ENCODE results near the gene UPB1.
"Not testable (repeated sequence)": the region's sequence is repeated elsewhere in the genome, so short reads cannot be mapped to it uniquely, and the experiment has no call there.

The UPB1 gene

DNA sequence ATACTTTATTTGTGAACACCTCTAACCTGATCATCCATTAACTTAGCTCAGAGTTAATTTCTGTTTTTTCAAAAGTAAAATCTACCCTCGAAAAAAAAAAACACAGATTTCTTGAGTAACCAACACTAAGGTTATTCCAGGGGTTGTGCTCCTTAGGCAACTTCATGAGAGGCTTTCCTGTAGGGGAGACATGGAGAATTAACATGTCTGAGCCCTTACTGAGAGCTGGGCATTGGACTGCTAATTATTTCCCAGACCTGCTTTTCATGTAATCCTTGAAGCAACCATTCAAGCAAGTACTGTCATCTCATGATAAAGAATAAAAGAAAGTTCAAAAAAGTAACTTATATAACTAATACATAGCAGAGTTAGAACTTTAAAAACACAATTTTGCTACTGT is 13.5 kb upstream of the UPB1 start:
- H3K27ac ChIP-seq (ENCODE audit: low read depth, low read length), result no peak overlapping the region

DNA sequence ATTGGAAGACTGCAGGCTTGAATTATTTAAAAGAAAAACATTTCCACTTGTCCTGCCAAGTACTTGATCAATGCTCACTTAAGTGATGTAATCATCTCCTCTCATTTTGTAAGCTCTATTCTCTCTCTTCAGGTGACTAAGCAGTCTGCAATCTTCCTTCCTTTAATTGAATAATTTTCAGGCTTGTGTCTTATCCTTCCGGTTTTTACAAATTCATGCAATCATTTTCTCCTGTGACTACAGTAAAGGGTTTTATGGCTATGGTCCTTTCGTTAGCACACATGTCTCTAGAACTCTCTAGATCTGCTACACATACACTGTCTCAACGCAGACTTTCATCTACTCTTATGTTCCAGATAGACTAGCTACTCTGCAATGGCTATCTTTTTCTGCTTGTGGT is 12.6 kb upstream of the UPB1 start:
- Histone ChIP-seq H3K4me1 (ENCODE audit: control insufficient read depth in 1 of 2, insufficient read depth in 2 of 2, low read length in 2 of 2) (no peaks in the 10 kb centered on the region), H3K36me3 (ENCODE audit: control insufficient read depth in 1 of 2, insufficient read depth in 2 of 2, low read length in 2 of 2) (no peaks in the 10 kb centered on the region), H3K9me3 (ENCODE audit: control insufficient read depth in 1 of 2, low read length in 2 of 2) (no peaks in the 10 kb centered on the region), H3K27ac (ENCODE audit: low read depth, low read length) (no peak overlapping the region), H3K9ac (ENCODE audit: low read depth in 1 of 2, low read length in 2 of 2) (no peak overlapping the region), H3K27me3 (ENCODE audit: control insufficient read depth in 1 of 2, insufficient read depth in 2 of 2, low read length in 2 of 2) (no peaks in the 10 kb centered on the region), H3K4me3 (ENCODE audit: low read depth in 1 of 2, low read length in 2 of 2) (no peak overlapping the region)

More for the DNA sequence above, 13.5 kb upstream of the UPB1 start:
- Histone ChIP-seq H3K9me3 (ENCODE audit: control insufficient read depth in 1 of 2, low read length in 2 of 2) (no peaks in the 10 kb centered on the region), H3K4me1 (ENCODE audit: control insufficient read depth in 1 of 2, insufficient read depth in 2 of 2, low read length in 2 of 2) (no peaks in the 10 kb centered on the region), H3K36me3 (ENCODE audit: control insufficient read depth in 1 of 2, insufficient read depth in 2 of 2, low read length in 2 of 2) (no peaks in the 10 kb centered on the region), H3K27me3 (ENCODE audit: control insufficient read depth in 1 of 2, insufficient read depth in 2 of 2, low read length in 2 of 2) (no peaks in the 10 kb centered on the region), H3K4me3 (ENCODE audit: low read depth in 1 of 2, low read length in 2 of 2) (no peak overlapping the region), H3K9ac (ENCODE audit: low read depth in 1 of 2, low read length in 2 of 2) (no peak overlapping the region)

DNA sequence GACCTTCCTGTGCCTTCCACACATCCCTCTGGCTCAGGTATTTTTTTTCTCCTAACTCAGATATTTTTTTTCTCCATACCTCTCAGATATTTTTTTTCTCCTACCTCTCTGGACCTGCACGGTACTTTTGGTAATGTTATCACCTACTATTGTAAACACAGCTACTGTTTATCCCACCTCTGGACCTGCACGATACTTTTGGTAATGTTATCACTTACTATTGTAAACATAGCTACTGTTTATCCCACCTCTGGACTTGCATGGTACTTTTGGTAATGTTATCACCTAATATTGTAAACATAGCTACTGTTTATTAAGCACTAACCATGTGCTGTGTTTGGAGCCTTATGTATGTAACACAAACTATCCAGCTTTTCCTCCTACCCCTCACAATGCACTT is 12.1 kb upstream of the UPB1 start:
- Histone ChIP-seq H3K36me3 (ENCODE audit: control insufficient read depth in 1 of 2, insufficient read depth in 2 of 2, low read length in 2 of 2) (no peaks in the 10 kb centered on the region), H3K27ac (ENCODE audit: low read depth, low read length) (no peak overlapping the region), H3K4me3 (ENCODE audit: low read depth in 1 of 2, low read length in 2 of 2) (no peak overlapping the region), H3K27me3 (ENCODE audit: control insufficient read depth in 1 of 2, insufficient read depth in 2 of 2, low read length in 2 of 2) (no peaks in the 10 kb centered on the region), H3K9me3 (ENCODE audit: control insufficient read depth in 1 of 2, low read length in 2 of 2) (no peaks in the 10 kb centered on the region), H3K9ac (ENCODE audit: low read depth in 1 of 2, low read length in 2 of 2) (no peak overlapping the region), H3K4me1 (ENCODE audit: control insufficient read depth in 1 of 2, insufficient read depth in 2 of 2, low read length in 2 of 2) (no peaks in the 10 kb centered on the region)

- H3K4me1 ChIP-seq (ENCODE audit: control insufficient read depth in 1 of 2, insufficient read depth in 2 of 2, low read length in 2 of 2), result no peaks in the 10 kb centered on the region
- H3K4me3 ChIP-seq (ENCODE audit: low read depth in 1 of 2, low read length in 2 of 2), result no peak overlapping the region
- H3K9ac ChIP-seq (ENCODE audit: low read depth in 1 of 2, low read length in 2 of 2), result no peak overlapping the region
Measured at GRCh38 chr22:24483976-24484545, 11.1 kb upstream of the UPB1 start.

GRCh38 chr22:24485170-24485569 is 10.0 kb upstream of the UPB1 start:
- Histone ChIP-seq H3K9ac (ENCODE audit: low read depth in 1 of 2, low read length in 2 of 2) (no peak overlapping the region), H3K36me3 (ENCODE audit: control insufficient read depth in 1 of 2, insufficient read depth in 2 of 2, low read length in 2 of 2) (no peaks in the 10 kb centered on the region), H3K9me3 (ENCODE audit: control insufficient read depth in 1 of 2, low read length in 2 of 2) (no peaks in the 10 kb centered on the region), H3K27ac (ENCODE audit: low read depth, low read length) (no peak overlapping the region), H3K4me3 (ENCODE audit: low read depth in 1 of 2, low read length in 2 of 2) (no peak overlapping the region), H3K27me3 (ENCODE audit: control insufficient read depth in 1 of 2, insufficient read depth in 2 of 2, low read length in 2 of 2) (no peaks in the 10 kb centered on the region), H3K4me1 (ENCODE audit: control insufficient read depth in 1 of 2, insufficient read depth in 2 of 2, low read length in 2 of 2) (no peaks in the 10 kb centered on the region)

More at GRCh38 chr22:24483976-24484545, 11.1 kb upstream of the UPB1 start:
- no peak overlapping the region for H3K27ac ChIP-seq (ENCODE audit: low read depth, low read length)
- no peaks in the 10 kb centered on the region for H3K9me3 ChIP-seq (ENCODE audit: control insufficient read depth in 1 of 2, low read length in 2 of 2)
- H3K27me3 ChIP-seq (ENCODE audit: control insufficient read depth in 1 of 2, insufficient read depth in 2 of 2, low read length in 2 of 2), result no peaks in the 10 kb centered on the region
- H3K36me3 ChIP-seq (ENCODE audit: control insufficient read depth in 1 of 2, insufficient read depth in 2 of 2, low read length in 2 of 2), result no peaks in the 10 kb centered on the region

DNA sequence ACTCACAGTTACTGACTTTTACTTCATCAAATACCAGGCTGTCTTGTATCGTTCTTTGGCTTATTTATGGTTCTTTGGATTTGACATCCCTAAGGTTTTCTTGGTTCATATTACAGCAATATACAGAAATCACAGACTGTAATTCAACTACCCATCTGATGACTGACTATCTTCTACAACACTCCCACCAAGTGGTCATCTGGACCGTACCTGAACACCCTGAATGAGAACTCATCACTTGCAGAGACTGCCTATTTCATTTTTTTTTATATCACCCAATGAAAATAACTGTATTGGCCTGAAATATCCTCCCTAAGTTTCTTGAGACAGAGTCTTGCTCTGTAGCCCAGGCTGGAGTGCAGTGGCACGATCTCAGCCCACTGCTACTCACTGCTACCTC is 9.5 kb upstream of the UPB1 start:
- H3K36me3 ChIP-seq (ENCODE audit: control insufficient read depth in 1 of 2, insufficient read depth in 2 of 2, low read length in 2 of 2), result no peaks in the 10 kb centered on the region
- H3K27me3 ChIP-seq (ENCODE audit: control insufficient read depth in 1 of 2, insufficient read depth in 2 of 2, low read length in 2 of 2), result no peaks in the 10 kb centered on the region
- H3K27ac ChIP-seq (ENCODE audit: low read depth, low read length), result no peak overlapping the region
- H3K9me3 ChIP-seq (ENCODE audit: control insufficient read depth in 1 of 2, low read length in 2 of 2), result no peaks in the 10 kb centered on the region
- no peaks in the 10 kb centered on the region for H3K4me1 ChIP-seq (ENCODE audit: control insufficient read depth in 1 of 2, insufficient read depth in 2 of 2, low read length in 2 of 2)
- H3K4me3 ChIP-seq (ENCODE audit: low read depth in 1 of 2, low read length in 2 of 2), result no peak overlapping the region
- no peak overlapping the region for H3K9ac ChIP-seq (ENCODE audit: low read depth in 1 of 2, low read length in 2 of 2)

- Histone ChIP-seq H3K9me3 (ENCODE audit: control insufficient read depth in 1 of 2, low read length in 2 of 2) (no peaks in the 10 kb centered on the region), H3K27me3 (ENCODE audit: control insufficient read depth in 1 of 2, insufficient read depth in 2 of 2, low read length in 2 of 2) (no peaks in the 10 kb centered on the region), H3K4me3 (ENCODE audit: low read depth in 1 of 2, low read length in 2 of 2) (no peak overlapping the region), H3K9ac (ENCODE audit: low read depth in 1 of 2, low read length in 2 of 2) (no peak overlapping the region), H3K27ac (ENCODE audit: low read depth, low read length) (no peak overlapping the region), H3K4me1 (ENCODE audit: control insufficient read depth in 1 of 2, insufficient read depth in 2 of 2, low read length in 2 of 2) (no peaks in the 10 kb centered on the region), H3K36me3 (ENCODE audit: control insufficient read depth in 1 of 2, insufficient read depth in 2 of 2, low read length in 2 of 2) (no peaks in the 10 kb centered on the region)
Measured at GRCh38 chr22:24486501-24486921, 8.6 kb upstream of the UPB1 start.

GRCh38 chr22:24489011-24489410 is 6.1 kb upstream of the UPB1 start:
- H3K4me1 ChIP-seq (ENCODE audit: control insufficient read depth in 1 of 2, insufficient read depth in 2 of 2, low read length in 2 of 2), result peaks cover 0 to 1% of the 10 kb centered on the region in 2 donors
- no peak overlapping the region for H3K9ac ChIP-seq (ENCODE audit: low read depth in 1 of 2, low read length in 2 of 2)
- no peak overlapping the region for H3K27ac ChIP-seq (ENCODE audit: low read depth, low read length)
- H3K4me3 ChIP-seq (ENCODE audit: low read depth in 1 of 2, low read length in 2 of 2), result no peak overlapping the region
- H3K36me3 ChIP-seq (ENCODE audit: control insufficient read depth in 1 of 2, insufficient read depth in 2 of 2, low read length in 2 of 2), result no peaks in the 10 kb centered on the region
- H3K9me3 ChIP-seq (ENCODE audit: control insufficient read depth in 1 of 2, low read length in 2 of 2), result no peaks in the 10 kb centered on the region
- H3K27me3 ChIP-seq (ENCODE audit: control insufficient read depth in 1 of 2, insufficient read depth in 2 of 2, low read length in 2 of 2), result peaks cover 4 to 8% of the 10 kb centered on the region in 2 donors

DNA sequence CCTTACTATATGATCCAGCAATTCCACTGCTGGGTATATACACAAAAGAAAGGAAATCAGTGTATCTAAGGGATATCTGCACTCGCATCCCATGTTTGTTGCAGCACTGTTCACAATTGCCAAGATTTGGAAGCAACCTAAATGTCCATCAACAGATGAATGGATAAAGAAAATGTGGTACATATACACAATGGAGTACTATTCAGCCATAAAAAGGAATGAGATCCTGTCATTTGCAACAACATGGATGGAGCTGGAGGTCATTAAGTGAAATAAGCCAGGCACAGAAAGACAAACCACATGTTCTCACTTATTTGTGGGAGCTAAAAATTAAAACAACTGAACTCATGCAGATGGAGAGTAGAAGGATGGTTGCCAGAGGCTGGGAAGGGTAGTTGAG is 5.7 kb upstream of the UPB1 start:
- H3K9me3 ChIP-seq (ENCODE audit: control insufficient read depth in 1 of 2, low read length in 2 of 2); H3K36me3 ChIP-seq (ENCODE audit: control insufficient read depth in 1 of 2, insufficient read depth in 2 of 2, low read length in 2 of 2); H3K4me3 ChIP-seq (ENCODE audit: low read depth in 1 of 2, low read length in 2 of 2); H3K27ac ChIP-seq (ENCODE audit: low read depth, low read length); H3K9ac ChIP-seq (ENCODE audit: low read depth in 1 of 2, low read length in 2 of 2); H3K4me1 ChIP-seq (ENCODE audit: control insufficient read depth in 1 of 2, insufficient read depth in 2 of 2, low read length in 2 of 2): not testable (repeated sequence)
- peaks cover 9 to 12% of the 10 kb centered on the region in 2 donors for H3K27me3 ChIP-seq (ENCODE audit: control insufficient read depth in 1 of 2, insufficient read depth in 2 of 2, low read length in 2 of 2)

GRCh38 chr22:24492391-24492790 is 2.7 kb upstream of the UPB1 start:
- peaks cover 18 to 25% of the 10 kb centered on the region in 2 donors for H3K27me3 ChIP-seq (ENCODE audit: control insufficient read depth in 1 of 2, insufficient read depth in 2 of 2, low read length in 2 of 2)
- no peak overlapping the region for H3K27ac ChIP-seq (ENCODE audit: low read depth, low read length)
- no peak overlapping the region for H3K9ac ChIP-seq (ENCODE audit: low read depth in 1 of 2, low read length in 2 of 2)
- no peaks in the 10 kb centered on the region for H3K9me3 ChIP-seq (ENCODE audit: control insufficient read depth in 1 of 2, low read length in 2 of 2)
- no peaks in the 10 kb centered on the region for H3K36me3 ChIP-seq (ENCODE audit: control insufficient read depth in 1 of 2, insufficient read depth in 2 of 2, low read length in 2 of 2)
- H3K4me3 ChIP-seq (ENCODE audit: low read depth in 1 of 2, low read length in 2 of 2), result no peak overlapping the region
- H3K4me1 ChIP-seq (ENCODE audit: control insufficient read depth in 1 of 2, insufficient read depth in 2 of 2, low read length in 2 of 2), result peaks cover 0 to 7% of the 10 kb centered on the region in 2 donors

DNA sequence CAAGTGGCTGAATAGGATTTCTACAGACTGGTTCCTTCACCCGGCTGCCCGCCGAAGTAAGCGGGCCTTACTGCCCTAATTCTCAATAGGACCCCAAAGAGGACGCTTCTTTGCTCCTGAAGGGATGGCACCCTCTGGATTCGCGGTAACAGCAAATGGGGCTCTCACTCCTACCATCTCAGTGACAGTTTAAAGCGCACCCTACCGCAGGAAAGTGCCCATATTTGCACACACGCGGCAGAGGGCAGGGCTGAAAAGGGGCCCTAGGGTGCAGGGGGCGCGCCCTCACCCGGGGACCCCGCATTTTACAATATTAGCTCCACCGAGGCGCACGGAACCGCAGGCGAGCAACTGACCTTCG is 985 bp upstream of the UPB1 start:
- H3K4me3 ChIP-seq (ENCODE audit: low read depth in 1 of 2, low read length in 2 of 2), result peak overlapping the region; percentile 15 to 54
- H3K9me3 ChIP-seq (ENCODE audit: control insufficient read depth in 1 of 2, low read length in 2 of 2), result no peaks in the 10 kb centered on the region
- peaks cover 0 to 7% of the 10 kb centered on the region in 2 donors for H3K4me1 ChIP-seq (ENCODE audit: control insufficient read depth in 1 of 2, insufficient read depth in 2 of 2, low read length in 2 of 2)
- no peak overlapping the region for H3K9ac ChIP-seq (ENCODE audit: low read depth in 1 of 2, low read length in 2 of 2)
- H3K36me3 ChIP-seq (ENCODE audit: control insufficient read depth in 1 of 2, insufficient read depth in 2 of 2, low read length in 2 of 2), result no peaks in the 10 kb centered on the region
- H3K27ac ChIP-seq (ENCODE audit: low read depth, low read length), result no peak overlapping the region
- H3K27me3 ChIP-seq (ENCODE audit: control insufficient read depth in 1 of 2, insufficient read depth in 2 of 2, low read length in 2 of 2), result peaks cover 18 to 25% of the 10 kb centered on the region in 2 donors
